Renal cortical epithelial cell (primary cell): ENCODE data around the gene H1-8. TPM values are rescaled to one million over a fixed set of nuclear protein-coding genes. Genes with fewer than 3 reads are reported as not detected.
"Not testable (repeated sequence)": the region's sequence is repeated elsewhere in the genome, so short reads cannot be mapped to it uniquely, and the experiment has no call there.

ENCODE experiments used
- DNase-seq: peaks from one replicate; pipeline ENCODE4 v3.0.0-alpha.2; 2011; ENCODE audit warnings: low read depth
- total RNA-seq: library from RNA; depleted of rRNA; stranded (reverse); fragments of >200 nt; gene quantifications from 2 replicates; pipeline ENCODE4 v1.2.3, GENCODE V29; 2014

Gene H1-8, protein sequence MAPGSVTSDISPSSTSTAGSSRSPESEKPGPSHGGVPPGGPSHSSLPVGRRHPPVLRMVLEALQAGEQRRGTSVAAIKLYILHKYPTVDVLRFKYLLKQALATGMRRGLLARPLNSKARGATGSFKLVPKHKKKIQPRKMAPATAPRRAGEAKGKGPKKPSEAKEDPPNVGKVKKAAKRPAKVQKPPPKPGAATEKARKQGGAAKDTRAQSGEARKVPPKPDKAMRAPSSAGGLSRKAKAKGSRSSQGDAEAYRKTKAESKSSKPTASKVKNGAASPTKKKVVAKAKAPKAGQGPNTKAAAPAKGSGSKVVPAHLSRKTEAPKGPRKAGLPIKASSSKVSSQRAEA
- not detected in 2 replicates for total RNA-seq

DNA sequence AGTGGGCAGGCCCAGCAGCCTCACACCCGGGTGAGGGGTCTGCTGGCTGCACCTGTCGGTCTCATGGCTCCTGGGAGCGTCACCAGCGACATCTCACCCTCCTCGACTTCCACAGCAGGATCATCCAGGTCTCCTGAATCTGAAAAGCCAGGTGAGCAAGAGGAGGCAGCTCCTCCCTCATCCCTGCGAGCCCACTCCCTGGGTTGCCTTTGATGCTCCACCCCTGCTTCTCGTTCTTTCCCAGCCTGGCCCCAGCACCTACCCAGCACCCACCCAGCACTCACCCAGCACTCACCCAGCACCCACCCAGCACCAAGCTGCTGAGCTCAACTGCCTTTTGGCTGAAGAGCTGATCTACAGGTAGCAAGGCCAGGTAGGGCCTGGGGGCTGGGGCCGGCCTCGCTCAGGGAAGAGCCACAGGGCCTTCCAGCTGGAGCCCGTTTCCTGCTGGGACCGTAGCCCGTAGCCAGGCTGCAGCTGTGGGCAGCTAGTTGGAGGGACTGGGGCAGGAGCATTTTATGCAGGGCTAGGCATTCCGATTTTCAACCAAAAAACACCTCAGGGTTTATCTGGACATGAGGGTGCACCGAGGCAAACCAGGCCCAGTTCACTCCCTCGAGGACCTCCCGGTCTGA lies at the start of gene H1-8:
Gene H1-8, plus strand, starts transcription at position 20 of the 635 bp plus-strand sequence. Its CDS starts 44 bp downstream, at position 64.
- DNase-seq: no peak

DNA sequence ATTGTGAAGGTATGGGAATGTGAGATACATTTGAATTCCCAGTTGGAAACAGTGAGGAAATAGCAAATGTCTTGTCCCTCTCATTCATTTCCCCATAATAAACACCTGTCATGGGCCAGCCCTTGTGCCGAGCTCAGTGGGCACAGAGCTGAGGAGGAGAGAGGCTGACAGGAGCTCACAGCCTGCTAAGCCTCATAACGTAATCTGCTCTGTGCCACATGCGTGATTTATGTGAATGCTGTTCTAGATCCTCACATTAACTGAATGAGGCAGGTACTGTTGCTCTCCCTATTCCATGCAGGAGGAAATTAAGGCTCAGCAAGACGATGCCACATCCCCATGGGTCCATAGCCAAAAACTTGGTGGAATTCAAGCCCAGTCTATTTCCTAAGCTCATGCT lies 49.8 kb upstream of the H1-8 start:
- no peak for DNase-seq

DNA sequence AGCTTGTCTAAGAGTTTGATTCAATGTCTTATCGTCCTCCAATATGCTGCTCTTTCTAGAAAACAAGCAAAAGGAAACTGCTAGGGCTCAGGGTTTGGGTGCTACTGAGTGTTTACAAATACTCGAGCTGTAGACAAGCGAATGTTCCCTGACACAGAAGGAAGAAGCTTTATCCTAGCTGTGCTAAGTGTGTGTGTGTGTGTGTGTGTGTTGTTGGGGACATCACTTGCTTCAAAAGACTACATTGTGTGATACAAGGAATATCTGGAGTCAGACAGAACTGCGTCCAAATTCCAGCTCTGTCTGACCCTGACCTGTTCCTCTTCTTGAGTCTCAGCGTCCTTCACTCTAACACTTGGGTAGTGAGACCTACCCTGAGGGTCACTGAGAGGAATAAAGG lies 48.5 kb upstream of the H1-8 start:
- DNase-seq: not testable (repeated sequence)

DNA sequence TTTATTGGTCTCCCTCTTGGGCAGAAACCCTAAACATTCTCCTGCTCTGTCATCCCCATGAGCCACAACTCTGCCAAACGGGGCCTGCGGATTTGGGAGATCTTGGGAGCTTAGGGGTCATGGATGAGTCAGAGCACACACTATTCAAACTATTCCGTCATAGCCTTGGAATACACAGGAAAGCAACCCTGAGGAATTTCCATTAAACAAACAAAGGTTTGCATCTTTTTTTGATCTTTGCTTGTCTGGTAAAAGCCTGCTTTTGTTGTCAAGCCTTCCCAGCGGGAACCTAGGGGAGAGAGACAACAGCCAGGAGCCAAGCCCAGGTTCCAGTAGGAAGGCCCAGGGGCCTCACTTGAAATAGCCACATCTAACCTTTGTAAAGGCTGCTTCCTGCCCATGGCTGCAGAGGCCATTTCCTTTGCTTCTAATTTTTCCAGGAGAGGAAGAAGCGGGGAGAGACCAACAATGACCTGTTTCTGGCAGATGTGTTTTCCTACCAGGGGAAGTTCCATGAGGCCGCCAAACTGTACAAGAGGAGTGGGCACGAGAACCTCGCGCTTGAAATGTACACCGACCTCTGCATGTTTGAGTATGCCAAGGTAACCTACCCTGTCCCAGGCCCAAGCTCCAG lies 47.9 kb upstream of the H1-8 start:
- DNase-seq: peak; percentile 82

DNA sequence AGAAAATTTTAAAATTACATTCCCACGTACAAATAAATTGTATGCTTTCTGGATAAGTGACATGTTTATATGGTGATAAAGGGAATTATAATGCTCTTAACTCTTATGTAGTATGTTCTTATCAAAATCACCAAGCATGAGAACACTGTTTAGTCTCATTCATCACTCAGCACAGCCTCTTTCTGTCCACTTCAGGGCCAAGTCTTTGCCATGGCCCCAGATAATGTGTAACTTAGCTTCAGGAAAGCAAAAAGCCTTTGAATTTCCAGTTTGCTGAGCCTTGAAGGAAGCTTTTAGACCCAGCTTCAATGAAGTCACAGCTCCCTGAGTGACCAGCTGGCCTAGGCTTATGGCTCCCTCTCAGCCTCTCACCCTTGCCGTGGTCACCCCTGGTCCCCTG lies 45.1 kb upstream of the H1-8 start:
- not testable (repeated sequence) for DNase-seq

DNA sequence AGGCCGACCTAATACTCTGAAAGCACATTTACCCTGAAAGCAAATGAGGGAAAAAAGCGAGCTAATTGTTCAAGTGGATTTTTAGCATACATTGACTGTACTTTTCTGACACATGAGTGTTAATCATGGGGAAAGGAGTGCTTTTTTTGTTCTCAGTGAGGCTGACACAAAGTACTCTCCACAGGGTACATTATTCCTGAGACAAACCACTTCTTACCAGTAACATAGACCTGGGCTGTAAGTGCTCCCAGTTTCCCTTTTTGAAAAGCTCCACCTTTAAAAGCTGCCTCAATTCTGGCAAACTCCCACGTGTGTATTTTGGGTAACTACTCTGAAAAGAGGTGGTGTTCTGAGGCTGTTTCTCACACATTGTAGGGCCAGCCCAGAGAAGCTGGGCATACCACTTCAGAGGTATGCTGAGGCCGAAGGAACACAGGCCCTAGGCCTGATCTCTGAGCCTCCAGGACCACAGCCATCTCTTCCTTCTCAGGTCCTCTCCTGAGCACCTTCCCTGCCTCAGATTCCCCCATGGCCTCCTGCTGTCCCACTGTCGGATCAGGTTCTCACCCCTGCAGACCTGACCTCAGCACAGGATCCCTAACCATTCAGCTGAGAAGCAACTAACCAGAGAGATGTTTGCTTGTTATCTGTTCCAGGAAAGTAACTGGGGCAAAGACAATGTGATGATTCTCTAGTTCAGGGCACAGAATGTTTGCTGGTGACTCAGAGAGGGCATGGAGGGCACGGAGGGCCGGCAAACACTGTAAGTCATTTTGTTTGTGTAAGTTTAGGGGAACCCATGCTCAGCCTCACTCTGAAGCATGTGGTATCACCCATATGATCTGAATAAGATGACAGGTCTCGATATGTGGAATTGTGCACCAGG lies 44.1 kb upstream of the H1-8 start:
- DNase-seq: peak; percentile 38

DNA sequence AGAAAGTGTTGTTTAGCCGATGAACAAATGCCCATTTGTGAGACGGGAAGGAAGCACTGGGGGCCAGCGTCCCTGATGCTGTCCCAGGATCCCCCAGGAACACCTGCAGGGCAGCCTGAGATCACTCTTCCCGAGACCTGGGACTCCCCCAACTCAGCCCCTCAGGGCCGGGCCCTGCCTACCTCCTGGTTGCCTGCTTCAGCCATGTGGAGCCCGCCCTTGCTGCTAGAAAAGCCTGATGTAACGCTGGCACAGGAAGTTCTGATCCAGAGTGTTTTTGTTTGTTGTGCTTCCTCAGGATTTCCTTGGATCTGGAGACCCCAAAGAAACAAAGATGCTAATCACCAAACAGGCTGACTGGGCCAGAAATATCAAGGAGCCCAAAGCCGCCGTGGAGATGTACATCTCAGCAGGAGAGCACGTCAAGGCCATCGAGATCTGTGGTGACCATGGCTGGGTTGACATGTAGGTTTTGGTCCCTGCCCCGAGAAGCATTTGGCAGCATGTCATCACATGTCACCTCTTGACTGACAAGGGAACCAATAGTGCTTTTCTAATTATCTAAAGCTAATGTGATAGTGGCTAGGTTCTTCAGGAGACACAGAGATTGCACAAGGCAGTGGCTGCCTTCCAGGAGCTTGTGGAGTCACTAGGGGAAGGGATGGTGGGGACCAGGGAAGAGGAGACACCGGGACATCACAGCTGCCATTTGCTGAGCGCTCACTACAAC lies 43.2 kb upstream of the H1-8 start:
- DNase-seq: not testable (repeated sequence)

DNA sequence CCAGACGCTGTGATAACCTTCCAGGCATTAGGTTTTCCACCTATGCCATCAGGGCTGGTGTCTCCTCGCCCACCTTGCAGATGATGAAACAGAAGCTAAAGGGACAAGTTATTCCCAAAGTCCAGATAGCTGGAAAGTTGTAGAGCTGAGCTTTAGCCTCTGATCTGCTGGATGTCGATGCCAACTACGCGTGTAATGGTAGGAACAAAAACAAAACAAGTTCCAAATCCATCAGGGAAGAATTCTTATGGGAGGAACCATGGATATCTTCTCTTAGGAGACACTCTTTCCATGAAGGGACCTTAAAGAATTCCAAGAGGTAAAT lies 42.7 kb upstream of the H1-8 start:
- no peak for DNase-seq

DNA sequence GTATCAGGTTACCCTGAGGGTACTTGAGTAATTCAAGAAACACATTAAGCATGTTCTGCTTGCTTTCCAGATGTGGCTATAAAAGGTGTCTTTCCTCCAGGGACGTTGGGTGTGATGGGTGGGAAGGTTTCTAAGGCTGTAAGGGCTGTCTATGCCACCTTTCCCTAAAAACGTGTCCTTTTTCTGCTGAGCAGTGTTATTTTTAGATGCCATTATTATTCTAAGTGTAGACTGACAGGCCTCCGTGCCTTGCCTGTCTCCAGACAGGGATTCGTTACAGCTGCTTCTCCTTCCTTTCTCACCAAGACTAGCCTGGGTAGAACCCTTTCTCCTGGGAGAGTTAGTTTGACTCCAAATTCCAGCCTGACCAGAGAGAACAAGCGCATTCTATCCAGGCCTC lies 41.3 kb upstream of the H1-8 start:
- no peak for DNase-seq

DNA sequence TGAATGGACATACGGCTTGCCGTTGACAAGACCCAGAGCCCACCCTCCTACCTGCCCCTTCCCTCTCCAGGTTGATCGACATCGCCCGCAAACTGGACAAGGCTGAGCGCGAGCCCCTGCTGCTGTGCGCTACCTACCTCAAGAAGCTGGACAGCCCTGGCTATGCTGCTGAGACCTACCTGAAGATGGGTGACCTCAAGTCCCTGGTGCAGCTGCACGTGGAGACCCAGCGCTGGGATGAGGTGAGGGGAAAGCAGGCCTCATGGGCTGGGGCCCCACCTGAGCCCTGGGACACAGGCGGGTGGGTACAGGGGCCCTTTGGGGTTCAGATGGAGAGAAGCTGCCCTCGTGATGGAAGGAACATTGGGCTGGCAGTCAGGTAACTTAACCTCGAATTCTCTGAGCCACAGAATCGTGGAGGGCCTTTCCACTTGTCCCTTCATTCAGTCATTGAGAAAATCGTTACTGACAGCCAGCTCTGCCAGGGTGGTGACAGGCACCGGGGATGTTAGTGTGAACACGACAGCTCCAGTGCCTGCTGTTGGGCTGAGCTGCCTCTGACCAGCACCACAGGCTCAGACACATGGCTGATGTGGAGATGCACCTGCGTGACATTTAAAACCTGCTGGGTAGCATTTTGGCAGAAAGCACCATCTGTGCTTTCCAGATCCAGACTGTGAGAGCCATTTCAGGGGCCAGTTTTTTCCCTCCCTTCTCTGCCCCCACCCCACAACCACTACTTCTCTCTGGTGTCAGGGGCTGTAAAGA lies 40.1 kb upstream of the H1-8 start:
- no peak for DNase-seq

DNA sequence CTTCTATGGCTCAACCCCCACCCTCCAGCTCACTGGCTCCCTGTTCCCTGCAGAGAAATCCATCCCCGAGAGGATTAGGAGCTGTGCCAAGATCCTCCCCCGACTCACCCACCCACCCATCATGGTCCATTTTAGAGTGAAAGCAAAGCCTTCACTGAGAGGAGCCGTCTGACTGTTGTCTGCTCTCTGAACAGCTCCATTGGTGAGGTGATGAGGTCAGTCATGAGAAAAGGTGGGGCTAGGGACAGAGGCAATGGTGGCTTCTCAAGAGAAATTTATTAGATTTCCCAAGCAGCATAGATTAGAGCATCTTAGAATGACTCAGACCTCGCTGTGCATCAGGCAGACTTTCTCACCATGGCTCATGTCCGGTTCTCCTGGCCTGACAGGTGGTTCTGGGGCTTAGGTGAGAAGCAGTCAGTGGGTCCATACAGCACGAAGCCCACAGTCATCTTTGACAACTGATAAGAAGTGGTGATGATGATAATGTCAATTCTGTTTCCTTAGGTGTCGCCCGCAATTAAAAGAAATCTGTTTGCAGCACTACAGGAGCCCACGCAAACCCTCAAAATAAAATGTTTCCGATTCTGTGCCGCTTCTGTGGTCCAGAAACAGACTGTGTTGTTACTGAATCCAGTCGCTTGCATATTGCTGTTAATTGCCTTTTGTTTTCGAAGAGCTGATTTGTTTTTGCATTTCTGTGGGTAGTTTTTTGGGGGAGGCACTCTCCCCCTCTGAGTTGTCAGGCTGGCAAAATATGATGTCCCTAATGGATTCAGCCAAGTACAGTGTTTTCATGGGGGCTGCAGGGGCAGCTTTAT lies 39.3 kb upstream of the H1-8 start:
- no peak for DNase-seq

DNA sequence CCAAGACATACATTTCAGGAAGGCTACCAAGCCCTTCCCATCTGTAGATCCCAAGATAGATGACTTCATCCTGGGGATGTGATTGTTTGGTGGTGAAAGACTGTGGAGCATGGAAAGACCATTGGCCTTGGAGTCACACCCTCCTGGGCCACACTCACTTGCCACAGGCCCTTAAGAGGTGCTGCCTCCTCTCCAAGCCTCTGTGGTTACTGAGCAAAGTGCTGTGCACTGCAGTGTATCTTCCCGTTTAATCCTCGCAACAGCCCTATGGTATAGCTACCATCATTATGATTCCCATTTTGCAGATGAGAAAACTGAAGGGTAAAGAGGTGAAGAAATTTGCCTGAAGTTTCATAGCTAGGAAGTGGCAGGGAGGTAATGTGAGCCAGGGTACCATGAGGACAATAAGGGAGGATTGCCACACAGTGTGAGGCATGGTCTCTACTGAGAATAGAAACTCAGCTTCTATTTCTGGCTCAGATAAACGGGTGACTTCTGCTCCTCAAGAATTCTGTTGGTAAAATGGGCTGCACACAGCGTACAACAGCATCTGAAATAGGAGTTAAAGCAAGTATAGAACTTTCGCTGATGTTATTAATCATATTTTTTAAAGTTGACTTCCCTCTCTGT lies 38.4 kb upstream of the H1-8 start:
- no peak for DNase-seq

DNA sequence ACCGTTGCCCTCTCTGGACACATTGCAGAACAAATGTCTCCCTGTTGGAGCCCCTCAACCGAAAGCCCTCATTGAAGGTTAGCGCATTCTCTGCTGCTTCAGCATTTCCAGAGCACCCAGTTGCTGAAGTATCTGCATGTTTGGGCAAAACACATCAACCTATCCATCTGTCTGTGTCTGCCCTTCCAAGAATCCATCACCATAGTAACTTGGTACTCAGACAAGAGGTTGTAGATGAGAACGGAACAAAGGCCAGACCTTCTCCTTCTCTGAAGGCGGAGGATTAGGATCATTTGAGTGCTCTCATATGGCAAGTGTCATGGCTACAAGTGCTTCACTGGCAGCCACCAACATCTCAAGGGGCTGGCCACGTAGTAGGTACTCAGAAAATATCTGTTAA lies 37.6 kb upstream of the H1-8 start:
- DNase-seq: no peak

DNA sequence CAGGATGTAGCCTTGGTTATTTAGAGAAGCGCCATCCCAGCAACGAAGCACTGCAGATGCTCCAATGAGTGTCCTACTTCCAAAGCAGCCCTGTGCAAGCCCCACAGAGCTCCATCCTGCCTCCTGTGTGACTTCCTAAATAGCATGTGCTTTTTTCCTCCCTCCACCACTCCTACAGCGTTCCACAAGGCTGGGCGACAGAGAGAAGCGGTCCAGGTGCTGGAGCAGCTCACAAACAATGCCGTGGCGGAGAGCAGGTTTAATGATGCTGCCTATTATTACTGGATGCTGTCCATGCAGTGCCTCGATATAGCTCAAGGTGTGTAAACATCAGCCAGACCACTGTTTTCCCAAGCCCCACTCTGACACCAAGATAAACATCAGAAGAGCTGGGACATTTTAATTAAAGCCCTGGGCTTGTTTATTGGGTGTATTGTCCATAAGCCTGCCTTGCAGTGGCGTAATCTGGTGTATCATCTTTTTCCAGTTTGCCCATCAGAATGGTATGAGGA lies 36.7 kb upstream of the H1-8 start:
- DNase-seq: no peak

DNA sequence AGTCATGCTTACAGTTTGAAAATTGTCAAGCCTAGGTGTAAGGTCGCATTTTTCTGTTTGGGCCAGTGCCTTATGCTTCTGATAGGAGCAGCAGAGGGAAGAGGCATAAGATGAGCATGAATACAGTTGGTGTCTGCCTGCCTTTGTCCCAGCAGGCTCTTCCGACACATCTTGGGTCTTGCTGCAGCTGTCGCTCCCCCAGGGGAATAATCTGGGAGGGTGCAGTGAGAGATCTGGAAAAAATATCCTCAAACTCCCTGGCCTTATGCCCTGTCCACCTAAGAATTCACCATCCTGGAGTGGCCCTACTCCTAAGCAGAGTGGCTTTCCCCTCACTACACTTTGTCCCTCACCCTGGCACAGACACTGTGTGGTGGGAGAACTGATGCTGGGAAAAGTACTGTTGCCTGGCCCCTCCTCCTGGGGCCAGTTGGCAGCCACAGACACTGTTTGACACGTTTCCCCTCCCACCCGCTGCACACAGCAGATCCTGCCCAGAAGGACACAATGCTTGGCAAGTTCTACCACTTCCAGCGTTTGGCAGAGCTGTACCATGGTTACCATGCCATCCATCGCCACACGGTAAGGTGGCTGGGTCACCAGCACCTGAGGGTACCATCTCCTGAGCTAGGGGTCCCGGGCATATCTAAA lies 35.7 kb upstream of the H1-8 start:
- DNase-seq: no peak

DNA sequence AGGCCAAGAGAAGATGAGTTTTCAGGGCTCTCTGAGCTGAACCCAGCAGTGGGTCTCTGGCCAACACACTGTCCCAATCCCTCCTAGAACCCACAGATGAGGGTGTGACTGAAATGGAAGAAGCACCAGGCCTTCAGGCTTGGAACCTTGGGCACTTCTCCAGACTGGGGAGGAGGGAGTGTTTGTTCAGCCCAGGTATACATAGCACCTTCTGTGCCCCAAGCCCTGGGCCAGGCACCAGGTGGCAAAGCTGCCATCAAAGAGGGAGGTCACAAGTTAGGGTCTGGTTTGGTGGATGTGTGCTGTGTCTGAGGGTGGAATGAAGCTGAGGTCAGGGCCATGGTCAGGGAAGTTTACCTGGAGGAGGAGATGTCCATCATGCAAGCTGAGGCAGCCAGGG lies 30.4 kb upstream of the H1-8 start:
- DNase-seq: no peak

DNA sequence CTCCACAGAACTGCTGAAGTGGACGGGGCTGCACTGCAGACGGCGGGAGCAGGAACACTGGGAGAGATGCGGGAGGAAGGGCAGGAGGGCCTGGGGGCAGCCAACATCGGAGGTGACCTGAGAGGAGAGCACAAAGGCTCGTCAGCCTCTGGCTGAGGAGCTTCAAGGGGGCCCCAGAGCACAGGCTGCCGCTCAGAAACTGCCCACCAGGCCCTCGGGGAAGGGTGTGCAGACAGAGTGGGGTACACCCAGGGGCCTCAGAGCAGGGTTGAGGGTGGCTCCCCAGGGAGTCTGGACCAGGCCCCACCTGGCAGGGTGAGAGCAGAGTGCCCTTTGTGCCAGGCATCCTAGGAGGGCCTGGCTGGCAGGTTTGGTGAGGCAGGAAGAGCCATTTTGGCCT lies 29.3 kb upstream of the H1-8 start:
- DNase-seq: no peak

DNA sequence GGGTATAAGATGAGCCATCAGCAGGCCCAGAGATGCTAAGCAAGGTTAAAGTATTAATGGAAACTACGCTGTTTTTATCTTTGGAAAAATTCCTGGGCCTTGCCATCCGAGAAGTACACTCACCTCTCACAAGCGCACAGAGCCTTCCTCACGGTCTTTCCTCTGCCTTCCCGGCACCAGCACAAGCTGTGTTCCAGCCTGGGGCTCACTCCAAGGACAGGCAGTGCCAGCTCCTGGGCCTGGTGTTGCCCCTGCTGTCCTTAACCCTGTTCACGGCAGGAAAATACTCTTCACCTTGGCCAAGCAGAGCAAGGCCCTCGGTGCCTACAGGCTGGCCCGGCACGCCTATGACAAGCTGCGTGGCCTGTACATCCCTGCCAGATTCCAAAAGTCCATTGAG lies 28.9 kb upstream of the H1-8 start:
- no peak for DNase-seq

DNA sequence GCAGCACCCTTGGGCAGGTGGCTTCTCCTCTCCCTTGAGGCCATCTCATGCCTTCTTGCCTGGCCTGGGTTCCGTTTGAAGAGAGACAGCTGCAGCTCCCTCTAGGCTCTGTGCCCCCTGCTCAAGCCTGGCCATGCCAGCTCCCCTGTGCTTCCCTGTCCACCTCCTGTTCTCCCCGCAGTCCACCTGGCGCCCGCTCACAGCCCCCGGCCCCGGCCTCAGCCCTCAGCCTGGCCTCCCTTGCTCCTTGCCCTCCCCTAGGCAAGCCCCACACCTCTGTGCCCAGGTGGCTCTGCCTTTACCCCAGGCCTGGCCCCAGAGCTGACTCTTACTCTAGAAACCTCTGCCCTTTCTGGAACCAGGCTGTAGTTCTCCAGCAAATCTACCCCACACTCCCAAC lies 28.4 kb upstream of the H1-8 start:
- DNase-seq: no peak
